Stimulated activated CD8-positive, alpha-beta memory T cell treated with anti-CD3 and anti-CD28 coated beads, Interleukin-4, amount 100 ng/mL, for 1 hour (primary cell): ENCODE data around the gene SFMBT1.

Experiments
- DNase-seq, 2 donors: peaks; one replicate each; pipeline ENCODE4 v3.0.0-alpha.2; 2020; ENCODE audit warnings: low read depth in 2 of 2, low spot score in 1 of 2

The SFMBT1 gene

GRCh38 chr3:52925405-52926313, 120.2 kb downstream of the SFMBT1 start:
- DNase-seq = no peak

GRCh38 chr3:52923963-52924362, 121.9 kb downstream of the SFMBT1 start:
- no peak for DNase-seq

GRCh38 chr3:52920841-52921240, 125.0 kb downstream of the SFMBT1 start:
- DNase-seq = no peak

GRCh38 chr3:52917044-52917443, 128.8 kb downstream of the SFMBT1 start:
- no peak for DNase-seq

- DNase-seq = no peak
Measured at GRCh38 chr3:52915294-52915693, 130.6 kb downstream of the SFMBT1 start.

- no peak for DNase-seq
Measured at GRCh38 chr3:52912885-52913731, 132.8 kb downstream of the SFMBT1 start.

GRCh38 chr3:52910823-52911222, 135.1 kb downstream of the SFMBT1 start:
- no peak for DNase-seq

GRCh38 chr3:52907497-52907896, 138.4 kb downstream of the SFMBT1 start:
- DNase-seq = no peak

GRCh38 chr3:52904552-52904951, 141.3 kb downstream of the SFMBT1 start:
- DNase-seq = no peak

- no peak for DNase-seq
Measured at GRCh38 chr3:52904000-52904399, 141.9 kb downstream of the SFMBT1 start.

GRCh38 chr3:52897130-52898122, 148.4 kb downstream of the SFMBT1 start, which contains the start of gene STIMATE:
STIMATE (minus strand) TSS chr3:52897548; CDS start chr3:52897450, 98 bp downstream.
- peak; percentile 59 to 75 for DNase-seq

GRCh38 chr3:52896613-52897012, 149.3 kb downstream of the SFMBT1 start:
- DNase-seq = no peak

GRCh38 chr3:52896151-52896550, 149.7 kb downstream of the SFMBT1 start:
- DNase-seq = no peak

GRCh38 chr3:52895418-52895817, 150.5 kb downstream of the SFMBT1 start:
- DNase-seq = no peak

- no peak for DNase-seq
Measured at GRCh38 chr3:52894756-52895155, 151.1 kb downstream of the SFMBT1 start.

GRCh38 chr3:52893723-52894122, 152.2 kb downstream of the SFMBT1 start:
- no peak for DNase-seq

GRCh38 chr3:52892625-52893311, 153.1 kb downstream of the SFMBT1 start:
- no peak for DNase-seq

GRCh38 chr3:52892290-52892624, 153.6 kb downstream of the SFMBT1 start:
- no peak for DNase-seq

- no peak for DNase-seq
Measured at GRCh38 chr3:52891615-52892081, 154.2 kb downstream of the SFMBT1 start.

GRCh38 chr3:52891164-52891563, 154.7 kb downstream of the SFMBT1 start:
- DNase-seq = no peak
